ENCODE measurements around the gene STT3A. TPM values are rescaled to one million over a fixed set of nuclear protein-coding genes. Genes with fewer than 3 reads are reported as not detected.

STT3A gene
- total and polyA plus RNA-seq, 12 donors: 19.5 to 83.9 (median 58.5) TPM

DNA sequence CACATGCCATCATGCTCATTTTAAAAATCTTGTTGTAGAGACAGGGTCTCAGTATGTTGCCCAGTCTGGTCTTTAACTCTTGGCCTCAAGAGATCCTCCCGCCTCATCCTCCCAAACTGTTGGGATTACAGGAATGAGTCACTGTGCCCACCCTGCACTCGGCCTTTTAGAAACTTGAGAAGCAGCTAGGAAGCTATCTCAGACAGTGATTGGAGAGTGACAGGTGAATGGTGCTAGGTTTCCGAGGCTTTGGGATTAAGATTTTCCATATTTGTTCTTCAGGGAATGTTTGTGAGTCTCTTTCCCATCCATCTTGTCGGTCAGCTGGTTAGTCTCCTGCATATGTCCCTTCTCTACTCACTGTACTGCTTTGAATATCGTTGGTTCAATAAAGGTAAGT, 12.8 kb upstream of the STT3A start:
- peaks cover 13 to 100% (median 89%) of the 10 kb centered on the region in 9 donors for H3K36me3 ChIP-seq
- no peak for DNase-seq
- intact Hi-C loops (cut with DNase I): no loop called here

GRCh38 chr11:125583496-125583895, 9.2 kb upstream of the STT3A start:
- DNase-seq (no peak), ATAC-seq (no peak)
- H3K27me3 ChIP-seq: no peaks in the 10 kb centered on the region
- peaks cover 5 to 72% (median 52%) of the 10 kb centered on the region in 9 donors for H3K36me3 ChIP-seq
- H3K4me3 ChIP-seq: no peak overlapping the region
- 95 to 98% methylated on average over 11 of the region's 11 CpGs for WGBS, 2 donors
- intact Hi-C loops (cut with DNase I): no loop called here
- H3K27ac ChIP-seq: no peak overlapping the region
- no peak for TF ChIP-seq CTCF (IDR thresholded peaks at IDR 0.05)
- H3K4me1 ChIP-seq: no peaks in the 10 kb centered on the region
- no peaks in the 10 kb centered on the region for H3K9me3 ChIP-seq

More for the DNA sequence above, 12.8 kb upstream of the STT3A start:
- Histone ChIP-seq H3K4me1 (no peaks in the 10 kb centered on the region), H3K27me3 (no peaks in the 10 kb centered on the region), H3K9me3 (no peaks in the 10 kb centered on the region), H3K4me3 (no peak overlapping the region), H3K27ac (no peak overlapping the region)
- no peak for ATAC-seq
- WGBS, 2 donors: 95 to 98% methylated on average over 5 of the region's 5 CpGs
- no peak for TF ChIP-seq CTCF (IDR thresholded peaks at IDR 0.05)

DNA sequence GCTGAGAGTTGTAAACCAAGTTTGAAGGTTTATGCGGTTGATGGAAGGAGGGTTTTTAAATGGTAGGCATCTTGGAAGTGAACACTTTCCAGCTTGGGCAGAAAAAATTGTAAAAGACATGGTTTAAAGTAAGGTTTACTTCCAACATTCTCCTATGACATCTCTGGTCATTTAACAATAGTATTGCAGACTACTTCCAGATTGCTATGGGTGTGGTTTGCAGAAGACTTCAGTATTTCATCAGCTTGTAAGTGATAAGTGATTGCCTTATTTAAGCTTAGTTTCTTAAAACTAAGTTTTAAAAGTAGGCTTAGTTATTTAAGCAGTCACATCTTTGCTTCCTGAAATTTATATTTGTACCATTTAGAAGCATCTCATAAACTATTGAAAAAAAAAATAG, 7.2 kb upstream of the STT3A start:
- Histone ChIP-seq H3K27ac (no peak overlapping the region), H3K4me1 (no peaks in the 10 kb centered on the region), H3K9me3 (no peaks in the 10 kb centered on the region), H3K27me3 (no peaks in the 10 kb centered on the region), H3K36me3 (peaks cover 0 to 52% (median 33%) of the 10 kb centered on the region in 9 donors), H3K4me3 (no peak overlapping the region)
- ATAC-seq (no peak), DNase-seq (no peak)
- WGBS, 2 donors: 97 to 100% methylated on average over 1 of the region's 1 CpG
- intact Hi-C loops (cut with DNase I): no loop called here
- no peak for TF ChIP-seq CTCF (IDR thresholded peaks at IDR 0.05)

- no peak for DNase-seq
- no peaks in the 10 kb centered on the region for H3K9me3 ChIP-seq
- H3K4me1 ChIP-seq: peaks cover 0 to 10% (median 6%) of the 10 kb centered on the region in 9 donors
- no peak for TF ChIP-seq CTCF (IDR thresholded peaks at IDR 0.05)
- ATAC-seq: no peak
- no peaks in the 10 kb centered on the region for H3K27me3 ChIP-seq
- H3K36me3 ChIP-seq: peaks cover 0 to 41% (median 23%) of the 10 kb centered on the region in 9 donors
- no peak overlapping the region for H3K27ac ChIP-seq
- no peak overlapping the region for H3K4me3 ChIP-seq
- intact Hi-C loops (cut with DNase I): no loop called here
- whole genome bisulfite sequencing, 2 donors: 82 to 84% methylated on average over 3 of the region's 3 CpGs
These were observed 6.0 kb upstream of the STT3A start for GRCh38 chr11:125586623-125587022.

All from heart right ventricle (tissue), 16 donors.